Astrocyte of the spinal cord (primary cell): ENCODE data around the gene FAM83C.

Source experiments
- DNase-seq: peaks from one replicate; pipeline ENCODE4 v3.0.0; 2011; ENCODE audit warnings: low read depth, low spot score
- H3K4me3 ChIP-seq: 2 replicates; pipeline ENCODE4 v1.5.1; 2011; ENCODE audit warnings: low read depth, mild to moderate bottlenecking, low read length, moderate library complexity
- CTCF ChIP-seq: IDR thresholded peaks from 2 replicates; pipeline ENCODE4 v1.5.1; 2012; ENCODE audit warnings: low read depth, mild to moderate bottlenecking, low read length, inconsistent platforms
- in situ Hi-C: cut with HindIII; loops from 2 replicates; pipeline ENCODE4 v1.10.0; 2017; ENCODE audit warnings: low sequenced_read_pairs

The FAM83C gene

GRCh38 chr20:35281506-35282101, 10.6 kb downstream of the FAM83C start:
- in situ Hi-C loops, result no loop called here
- no peak overlapping the region for H3K4me3 ChIP-seq
- DNase-seq, result no peak

GRCh38 chr20:35280523-35280922, 11.7 kb downstream of the FAM83C start:
- TF ChIP-seq CTCF, result no peak
- DNase-seq, result no peak
- in situ Hi-C loops, result no loop called here
- no peak overlapping the region for H3K4me3 ChIP-seq

More at GRCh38 chr20:35281506-35282101, 10.6 kb downstream of the FAM83C start:
- TF ChIP-seq CTCF, result no peak

DNA sequence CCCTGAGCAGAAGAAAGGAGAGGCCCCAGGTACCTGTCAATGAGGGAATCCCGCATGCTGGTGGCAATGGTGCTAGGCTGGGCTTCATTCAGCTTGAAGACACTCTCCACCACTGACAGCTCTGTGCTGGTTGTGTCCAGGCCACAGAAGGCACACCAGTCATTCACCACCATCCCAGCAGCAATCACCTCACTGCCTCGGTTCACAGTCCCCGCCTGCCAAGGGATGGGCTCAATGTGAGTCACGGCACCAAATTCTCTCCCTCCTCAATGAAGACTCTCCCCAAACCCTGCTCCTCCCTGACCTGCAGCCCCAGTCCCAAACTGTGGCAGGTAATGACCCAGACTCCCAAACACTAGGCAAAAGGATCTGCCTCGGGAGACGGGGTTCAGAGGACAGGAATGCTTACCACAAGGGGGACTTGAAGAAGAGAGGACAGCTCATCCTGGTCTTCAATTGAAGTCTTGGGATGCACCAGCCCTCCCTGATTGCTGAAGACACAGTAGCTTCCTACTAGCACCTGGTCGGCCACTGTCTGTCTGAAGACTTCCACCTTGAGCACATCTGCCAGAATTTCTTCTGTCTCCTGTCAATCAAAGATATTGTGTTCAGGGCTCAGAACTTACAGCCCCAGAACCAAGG, 12.6 kb downstream of the FAM83C start:
- no peak for TF ChIP-seq CTCF
- in situ Hi-C loops, result no loop called here
- H3K4me3 ChIP-seq, result no peak overlapping the region
- DNase-seq, result no peak

DNA sequence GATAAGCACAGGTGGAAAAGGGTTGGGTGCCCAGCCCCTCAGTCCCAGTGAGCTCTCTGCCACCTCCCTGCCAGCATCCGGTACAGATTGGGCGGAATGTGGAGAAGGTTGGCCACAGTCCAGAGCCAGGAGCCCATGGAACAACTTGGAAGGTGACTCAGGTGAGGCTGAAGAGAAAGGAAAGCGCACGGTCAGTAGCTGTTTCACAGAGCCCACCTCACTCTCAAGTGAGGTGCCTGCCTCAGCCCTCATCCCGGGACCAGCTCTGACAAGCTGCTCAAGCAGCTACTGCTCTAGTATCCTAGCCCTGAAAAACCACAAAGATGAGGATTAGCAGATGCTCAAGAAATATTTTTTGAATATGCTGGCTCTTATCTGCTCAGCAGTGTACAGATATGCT, 13.2 kb downstream of the FAM83C start:
- no peak for TF ChIP-seq CTCF
- in situ Hi-C loops, result no loop called here
- H3K4me3 ChIP-seq, result no peak overlapping the region
- DNase-seq, result no peak

- in situ Hi-C loops, result no loop called here
- DNase-seq, result peak; percentile 83
- TF ChIP-seq CTCF, result peak; percentile 24
- peak within 1 kb of the TSS; percentile 74 for H3K4me3 ChIP-seq
Measured at GRCh38 chr20:35277531-35278395, 14.5 kb downstream of the FAM83C start, which contains the start of gene MMP24OS. Gene MMP24OS (minus strand): TSS chr20:35278122. CDS start chr20:35277929, 193 bp downstream.

DNA sequence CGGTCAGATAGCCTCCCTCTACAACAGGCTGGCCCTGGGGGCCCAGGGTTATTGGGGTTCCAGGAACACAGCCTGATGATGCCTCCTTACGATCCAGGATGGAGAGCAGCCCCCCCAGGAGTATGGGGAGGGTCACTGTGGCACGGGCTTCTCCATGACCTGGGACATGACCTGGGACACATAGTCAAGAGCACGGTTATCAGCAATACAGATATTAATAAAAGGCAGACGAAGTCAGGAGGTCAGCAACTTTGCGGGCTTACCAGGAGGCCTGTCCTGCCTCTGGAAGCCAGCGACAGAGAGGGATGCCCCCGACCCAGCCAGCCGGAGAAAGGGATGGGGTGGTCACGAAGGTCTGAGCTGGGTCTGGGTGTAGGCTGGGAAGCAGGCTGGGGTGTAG, 15.1 kb downstream of the FAM83C start:
- no peak for DNase-seq
- peak overlapping the region; percentile 74 for H3K4me3 ChIP-seq
- no peak for TF ChIP-seq CTCF
- in situ Hi-C loops, result no loop called here
